Left ventricle myocardium superior (tissue), 1 donor: ENCODE results near the gene BRK1. TPM values are rescaled to one million over a fixed set of nuclear protein-coding genes. Genes with fewer than 3 reads are reported as not detected.
A peak's percentile ranks its signal among the peaks of the same experiment; 100 is the strongest.
"Not testable (repeated sequence)": the region's sequence is repeated elsewhere in the genome, so short reads cannot be mapped to it uniquely, and the experiment has no call there.

Experiments used
- ATAC-seq: fragments of 200-7000 bp; cut with Tn5 transposase; one replicate; pipeline ENCODE4 v1.9.1; 2020; ENCODE audit warnings: mild to moderate bottlenecking, moderate library complexity
- DNase-seq: peaks from one replicate; pipeline ENCODE4 v3.0.0-alpha.2; 2020
- intact Hi-C: fragments of 100-400 bp; cut with micrococcal nuclease; formaldehyde crosslinking; loops from one replicate; pipeline ENCODE4 v1.11.0; 2022
- total RNA-seq: library from RNA; stranded (reverse); fragmentation: NEBNext Ultra II Directional; extraction: Animal tissue kit (Norgen Biotek cat#: 25700); gene quantifications from one replicate; pipeline ENCODE4 v1.2.1, GENCODE V29; 2021
- donor health status: DM: no; HTN: yes; CAD: no; lungs with severe emphysema.

The BRK1 gene
- total RNA-seq, 1 donor from 2014 or later, result 96.2 TPM

DNA sequence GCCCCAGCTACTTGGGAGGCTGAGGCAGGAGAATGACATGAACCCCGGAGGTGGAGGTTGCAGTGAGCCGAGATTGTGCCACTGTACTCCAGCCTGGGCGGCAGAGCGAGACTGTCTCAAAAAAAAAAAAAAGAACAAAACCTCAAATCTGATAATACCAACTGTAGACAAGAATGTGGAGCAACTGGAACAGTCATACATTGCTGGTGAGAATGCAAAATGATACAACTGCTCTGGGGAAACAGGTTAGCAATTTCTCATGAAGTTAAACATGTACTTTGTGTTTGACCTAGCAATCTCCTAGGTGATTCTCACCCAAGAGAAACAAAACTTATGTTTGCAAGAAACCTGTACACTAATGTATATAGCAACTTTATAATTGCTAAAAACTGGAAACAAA, 21.7 kb downstream of the BRK1 start:
- ATAC-seq (no peak), DNase-seq (no peak)
- intact Hi-C loops, result no loop called here

DNA sequence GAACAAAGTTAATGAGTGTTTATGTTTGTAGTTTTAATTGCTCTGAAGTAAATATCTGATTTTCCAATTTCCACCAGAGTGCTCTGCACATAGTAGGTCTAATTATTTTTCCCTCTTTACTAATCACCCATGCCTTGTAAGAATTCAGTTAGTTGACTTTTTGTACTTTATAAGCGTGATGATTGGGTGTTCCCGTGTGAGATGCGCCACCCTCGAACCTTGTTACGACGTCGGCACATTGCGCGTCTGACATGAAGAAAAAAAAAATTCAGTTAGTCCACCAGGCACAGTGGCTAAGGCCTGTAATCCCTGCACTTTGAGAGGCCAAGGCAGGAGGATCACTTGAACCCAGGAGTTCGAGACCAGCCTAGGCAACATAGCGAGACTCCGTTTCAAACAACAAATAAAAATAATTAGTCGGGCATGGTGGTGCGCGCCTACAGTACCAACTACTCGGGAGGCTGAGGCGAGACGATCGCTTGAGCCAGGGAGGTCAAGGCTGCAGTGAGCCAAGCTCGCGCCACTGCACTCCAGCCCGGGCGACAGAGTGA, 25.6 kb downstream of the BRK1 start:
- intact Hi-C loops, result no loop called here
- ATAC-seq, result no peak
- no peak for DNase-seq

DNA sequence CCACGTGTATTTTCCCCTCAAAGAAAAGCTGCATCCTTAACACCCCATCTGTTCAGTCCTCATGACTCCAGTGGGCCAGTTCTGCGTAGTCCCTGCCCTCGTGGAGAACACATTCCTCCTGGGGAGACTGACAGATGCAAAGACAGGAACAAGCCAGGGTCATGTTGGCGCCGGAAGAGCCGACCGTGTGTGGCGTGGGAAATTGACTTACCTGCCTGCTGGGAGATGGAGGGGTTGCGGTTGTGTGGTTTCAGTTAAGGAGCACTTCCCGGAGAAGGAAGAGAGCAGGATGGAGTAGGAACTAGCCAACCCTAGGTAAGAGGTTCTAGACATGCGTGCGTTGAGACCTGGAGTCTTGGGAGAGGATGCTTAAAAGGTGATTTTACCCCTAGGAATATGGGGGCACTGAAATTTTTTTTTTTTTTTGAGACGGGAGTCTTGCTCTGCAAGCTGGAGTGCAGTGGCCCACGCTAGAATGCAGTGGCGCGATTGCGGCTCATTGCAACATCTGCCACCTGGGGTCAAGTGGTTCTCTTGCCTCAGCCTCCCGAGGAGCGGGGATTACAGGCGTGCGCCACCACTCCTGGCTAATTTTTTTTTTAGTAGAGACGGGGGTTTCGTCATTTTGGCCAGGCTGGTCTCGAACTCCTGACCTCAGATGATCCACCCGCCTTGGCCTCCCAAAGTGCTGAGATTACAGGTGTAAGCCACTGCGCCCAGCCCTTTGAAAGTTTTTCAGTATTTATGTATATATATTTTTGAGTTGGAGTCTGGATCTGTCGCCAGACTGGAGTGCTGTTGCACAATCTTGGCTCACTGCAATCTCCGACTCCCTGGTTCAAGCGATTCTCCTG, 27.5 kb downstream of the BRK1 start:
- DNase-seq (peak; percentile 30), ATAC-seq (no peak)
- intact Hi-C loops, result no loop called here

DNA sequence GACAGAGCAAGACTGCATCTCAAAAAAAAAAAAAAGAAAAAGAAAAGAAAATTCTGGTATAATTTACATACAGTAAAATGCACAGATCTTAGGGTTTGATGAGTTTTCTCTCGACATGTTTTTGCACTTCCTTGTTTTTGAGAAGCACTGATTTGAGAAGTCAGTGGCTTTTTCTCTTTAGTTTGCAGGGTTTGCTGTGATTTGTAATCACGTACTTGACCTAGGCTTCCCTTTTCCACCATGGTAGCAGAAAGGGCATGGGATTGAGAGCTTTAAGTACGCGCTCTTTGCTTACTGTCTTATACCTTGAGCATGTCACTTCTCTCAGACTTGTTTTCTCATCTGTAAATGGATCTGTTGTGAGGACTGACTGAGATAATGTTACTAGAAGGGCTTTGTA, 30.2 kb downstream of the BRK1 start:
- intact Hi-C loops, result no loop called here
- no peak for ATAC-seq

DNA sequence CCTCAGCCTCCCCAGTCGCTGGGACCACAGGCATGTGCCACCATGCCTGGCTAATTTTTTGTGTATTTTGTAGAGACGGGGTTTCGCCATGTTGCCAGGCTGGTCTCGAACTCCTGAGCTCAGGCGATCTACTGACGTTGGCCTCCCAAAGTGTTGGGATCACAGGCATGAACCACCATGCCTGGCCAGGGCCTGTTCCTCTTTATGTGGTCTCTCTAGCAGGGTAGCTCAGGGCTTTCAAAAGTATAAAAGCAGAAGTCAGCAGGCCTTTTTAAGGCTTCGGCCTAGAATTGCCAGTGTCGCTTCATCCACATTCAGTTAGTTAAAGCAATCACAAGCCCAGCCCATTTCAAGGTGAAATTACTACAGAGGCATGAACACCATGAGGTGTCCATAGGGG, 33.8 kb downstream of the BRK1 start:
- no peak for DNase-seq
- intact Hi-C loops, result no loop called here
- ATAC-seq, result no peak

More for the DNA sequence above, 30.2 kb downstream of the BRK1 start:
- DNase-seq, result no peak

DNA sequence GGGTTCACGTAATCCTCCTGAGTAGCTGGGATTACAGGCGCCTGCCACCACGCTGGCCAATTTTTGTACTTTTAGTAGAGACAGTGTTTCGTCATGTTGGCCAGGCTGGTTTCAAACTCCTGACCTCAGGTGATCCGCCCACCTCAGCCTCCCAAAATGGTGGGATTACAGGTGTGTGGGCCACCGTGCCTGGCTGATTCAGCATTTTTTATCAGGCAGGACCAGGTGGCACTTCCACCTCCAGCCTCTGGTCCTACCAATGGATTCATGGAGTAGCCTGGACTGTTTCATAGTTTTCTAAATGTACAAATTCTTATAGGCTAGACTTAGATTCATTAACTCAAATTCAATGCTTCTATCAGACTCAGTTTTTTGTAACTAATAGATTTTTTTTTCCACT, 35.5 kb downstream of the BRK1 start:
- no peak for ATAC-seq
- intact Hi-C loops, result no loop called here
- DNase-seq, result no peak

DNA sequence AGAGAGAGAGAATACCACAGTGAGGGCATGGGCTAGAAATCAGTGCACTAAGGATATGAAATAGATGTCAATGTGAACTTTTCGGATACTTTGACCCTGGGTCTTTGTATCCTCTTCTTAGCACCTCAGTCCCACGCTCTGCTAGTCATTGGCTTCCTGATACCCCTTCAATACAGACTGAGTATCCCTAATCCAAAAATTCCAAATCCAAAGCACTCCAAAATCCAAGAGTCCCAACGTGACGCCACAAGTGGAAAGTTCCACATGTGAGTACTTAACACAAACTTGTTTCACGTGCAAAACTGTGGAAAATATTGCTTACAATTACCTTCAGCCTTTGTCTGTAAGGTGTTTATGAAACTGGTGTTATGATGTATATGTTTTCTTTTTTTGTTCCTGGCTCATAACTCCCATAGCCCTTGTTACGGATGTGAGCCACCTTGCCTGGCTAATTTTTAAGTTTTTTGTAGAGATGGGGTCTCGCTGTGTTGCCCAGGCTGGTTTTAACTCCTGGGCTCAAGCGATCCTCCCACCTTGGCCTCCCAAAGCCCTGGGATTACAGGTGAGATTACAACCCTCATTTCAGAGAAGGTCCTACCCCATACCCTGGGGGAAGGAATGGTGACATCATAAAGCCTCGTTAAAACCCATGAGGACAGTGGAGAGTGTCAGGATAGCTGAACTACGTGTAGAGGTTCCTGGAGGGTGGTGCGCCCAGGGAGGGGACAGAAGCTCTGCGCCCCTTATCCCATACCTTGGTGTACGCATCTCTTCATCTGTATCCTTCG, 39.1 kb downstream of the BRK1 start:
- DNase-seq (no peak), ATAC-seq (no peak)
- intact Hi-C loops, result no loop called here

DNA sequence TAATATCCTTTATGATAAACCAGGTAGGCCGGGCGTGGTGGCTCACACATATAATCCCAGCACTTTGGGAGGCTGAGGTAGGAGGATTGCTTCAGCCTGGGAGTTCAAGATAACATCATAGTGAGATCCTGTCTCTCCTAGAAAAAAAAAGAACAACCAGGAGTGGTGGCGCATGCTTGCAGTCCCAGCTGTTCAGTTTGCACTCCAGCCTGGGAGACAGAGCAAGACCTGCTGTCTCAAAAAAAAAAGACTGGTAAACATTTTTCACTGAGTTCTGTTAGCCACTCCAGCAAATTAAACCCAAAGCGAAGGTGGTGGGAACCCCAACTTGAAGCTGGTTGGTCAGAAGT, 39.6 kb downstream of the BRK1 start:
- intact Hi-C loops, result no loop called here
- ATAC-seq (no peak), DNase-seq (no peak)

DNA sequence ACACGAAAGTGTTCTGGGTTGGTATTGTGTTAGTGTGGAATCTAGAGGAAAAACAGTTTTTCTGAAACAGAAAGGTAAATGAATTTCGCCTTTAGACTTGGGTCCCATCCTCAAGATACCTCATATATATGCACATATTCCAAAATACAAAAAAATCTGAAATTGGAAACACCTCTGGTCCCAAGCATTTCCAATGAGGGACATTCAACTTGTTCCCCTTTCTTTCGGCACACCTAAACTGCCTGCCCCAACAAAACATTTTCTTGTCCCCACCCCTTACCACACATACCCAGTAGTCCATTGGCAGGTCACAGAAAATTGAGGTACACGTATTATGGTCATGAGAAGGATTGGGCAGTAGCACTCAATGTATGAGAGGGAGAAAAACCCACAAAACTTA, 40.2 kb downstream of the BRK1 start:
- intact Hi-C loops, result no loop called here
- ATAC-seq (no peak), DNase-seq (no peak)

DNA sequence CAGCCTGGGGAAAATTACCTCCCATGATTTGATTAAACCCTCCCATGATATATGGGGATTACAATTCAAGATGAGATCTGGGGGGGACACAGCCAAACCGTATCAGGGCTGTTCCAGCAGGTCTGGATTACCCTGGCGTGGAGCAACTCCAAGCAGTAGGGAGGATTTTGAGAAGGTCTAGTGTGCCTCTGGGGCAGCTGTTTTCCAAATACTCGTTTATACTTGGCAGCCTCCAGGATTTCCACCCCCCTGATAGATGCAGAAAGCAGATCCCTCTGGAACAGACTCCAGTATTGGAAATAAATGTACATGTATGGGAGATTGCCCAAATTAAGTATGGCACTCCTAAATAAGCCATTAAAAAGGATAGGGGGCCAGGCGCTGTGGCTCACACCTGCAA, 41.6 kb downstream of the BRK1 start:
- DNase-seq (no peak), ATAC-seq (no peak)
- intact Hi-C loops, result no loop called here

DNA sequence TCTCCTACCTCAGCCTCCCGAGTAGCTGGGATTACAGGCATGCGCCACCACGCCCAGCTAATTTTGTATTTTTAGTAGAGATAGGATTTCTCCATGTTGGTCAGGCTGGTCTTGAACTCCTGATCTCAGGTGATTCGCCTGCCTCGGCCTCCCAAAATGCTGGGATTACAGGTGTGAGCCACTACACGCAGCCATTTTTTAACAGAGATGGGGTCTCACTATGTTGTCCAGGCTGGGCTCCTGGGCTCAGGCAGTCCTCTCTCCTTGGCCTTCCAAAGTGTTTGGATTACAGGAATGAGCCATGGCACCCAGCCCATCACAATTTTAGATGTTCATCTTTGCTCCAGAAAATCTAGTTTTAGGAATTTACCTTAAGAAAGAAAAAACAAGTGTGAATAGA, 43.1 kb downstream of the BRK1 start:
- intact Hi-C loops, ATAC-seq, DNase-seq: not testable (repeated sequence)

DNA sequence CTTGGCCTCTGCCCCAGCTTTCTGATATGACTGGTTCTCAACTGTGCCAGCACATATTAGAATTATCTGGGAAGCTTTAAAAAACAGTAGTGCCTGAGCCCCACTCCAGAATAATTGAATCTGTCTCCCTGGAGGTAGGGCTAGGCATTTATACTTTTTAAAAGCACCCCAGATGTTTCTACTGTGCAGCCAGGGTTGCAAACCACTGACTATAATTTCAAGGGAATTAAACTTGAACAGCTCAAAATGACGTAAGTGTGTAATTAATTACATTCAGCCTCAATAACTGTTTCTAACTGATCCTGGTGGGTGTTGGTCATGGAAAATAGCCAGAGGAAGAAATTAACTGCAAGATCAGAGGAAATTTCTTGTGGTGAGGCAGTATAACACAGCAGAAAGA, 44.9 kb downstream of the BRK1 start:
- intact Hi-C loops, result no loop called here
- ATAC-seq (no peak), DNase-seq (no peak)

DNA sequence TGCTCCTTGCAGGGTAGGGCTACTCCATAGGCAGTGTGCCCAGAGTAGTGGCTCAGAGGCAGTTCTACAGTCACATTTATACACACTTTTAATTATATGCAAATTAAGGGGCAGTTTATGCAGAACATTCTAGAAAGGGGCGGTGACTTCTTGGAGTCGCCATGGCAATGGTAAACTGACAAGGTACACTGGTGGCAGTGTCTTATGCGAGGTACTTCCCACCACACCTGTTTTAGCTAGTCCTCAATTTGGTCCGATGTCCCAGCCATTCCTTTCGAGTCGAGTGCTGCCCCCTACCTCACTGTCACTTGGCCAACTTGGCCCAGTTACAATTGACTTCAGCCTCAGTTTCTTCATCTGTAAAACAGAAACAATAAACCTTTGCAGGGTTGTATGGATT, 45.5 kb downstream of the BRK1 start:
- DNase-seq, result no peak
- intact Hi-C loops, result no loop called here
- no peak for ATAC-seq

DNA sequence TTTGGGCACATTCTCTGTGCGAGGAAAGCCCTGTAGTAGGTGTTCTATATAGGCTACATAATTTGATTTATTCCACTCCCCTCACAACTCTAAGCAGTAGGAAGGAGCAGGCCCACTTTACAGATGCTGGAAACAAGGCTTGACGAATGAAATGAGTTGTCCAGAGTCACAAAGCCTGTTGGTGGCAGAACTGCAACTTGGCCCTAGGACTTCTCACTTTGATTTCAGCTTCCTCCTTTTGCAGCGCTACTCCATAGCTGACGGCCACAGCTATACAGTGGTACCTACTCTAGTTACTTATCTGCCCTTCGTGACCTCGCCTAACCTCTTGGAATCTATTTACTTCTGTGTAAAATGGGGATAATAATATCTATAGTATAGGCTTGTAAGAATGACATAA, 46.7 kb downstream of the BRK1 start:
- no peak for ATAC-seq
- intact Hi-C loops, result no loop called here
- no peak for DNase-seq

DNA sequence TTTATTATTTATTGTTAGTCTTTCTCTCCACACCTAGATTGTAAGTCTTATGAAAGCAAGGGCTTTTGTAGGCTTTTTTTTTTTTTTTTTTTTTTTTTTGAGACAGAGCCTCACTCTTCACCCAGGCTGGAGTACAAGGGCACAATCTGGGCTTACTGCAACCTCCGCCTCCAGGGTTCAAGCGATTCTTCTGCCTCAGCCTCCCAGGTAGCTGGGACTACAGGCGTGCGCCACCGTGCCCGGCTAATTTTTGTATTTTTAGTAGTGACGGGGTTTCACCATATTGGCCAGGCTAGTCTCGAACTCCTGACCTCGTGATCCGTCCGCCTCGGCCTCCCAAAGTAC, 48.7 kb downstream of the BRK1 start:
- ATAC-seq, intact Hi-C loops: not testable (repeated sequence)

DNA sequence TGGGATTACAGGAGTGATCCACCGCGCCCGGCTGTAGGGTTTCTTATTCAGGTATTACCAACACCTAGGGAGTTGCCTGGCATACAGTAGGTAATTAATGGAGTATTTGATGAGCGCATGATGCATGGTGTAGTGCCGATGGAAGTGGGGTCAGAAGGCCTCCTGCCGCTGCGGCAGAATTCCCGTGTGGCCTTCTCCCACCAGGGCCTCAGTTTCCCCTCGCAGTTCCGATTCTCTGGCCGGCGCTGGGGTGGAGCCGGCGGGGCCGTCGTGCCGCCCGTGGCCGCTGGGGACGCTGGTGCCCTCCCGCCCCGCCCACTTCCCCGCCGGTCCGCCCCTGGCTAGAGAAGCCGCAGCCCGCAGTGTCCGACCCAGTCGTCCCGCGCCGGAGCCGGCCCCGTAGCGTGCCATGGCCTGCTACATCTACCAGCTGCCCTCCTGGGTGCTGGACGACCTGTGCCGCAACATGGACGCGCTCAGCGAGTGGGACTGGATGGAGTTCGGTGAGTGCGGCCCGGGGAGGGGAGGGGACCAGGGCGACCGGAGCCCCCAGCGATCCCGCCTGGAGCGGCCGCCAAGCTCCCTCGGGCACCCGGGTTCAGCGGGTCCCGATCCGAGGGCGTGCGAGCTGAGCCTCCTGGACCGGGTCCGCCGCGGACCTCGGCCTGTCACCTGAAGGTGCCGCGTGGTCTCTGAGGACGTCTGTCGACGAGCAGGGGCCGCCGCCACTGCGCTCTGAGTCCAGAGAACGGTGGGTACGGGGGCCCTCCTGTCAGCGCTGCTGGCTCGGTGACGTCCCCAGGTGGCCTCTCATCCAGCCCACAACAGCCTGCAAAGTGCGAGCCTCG, 49.3 kb downstream of the BRK1 start, which contains the start of gene IRAK2:
IRAK2 (plus strand) TSS at position 374 of the 848 bp plus-strand sequence; CDS start at position 410, 36 bp downstream.
- intact Hi-C loops, result no loop called here
- DNase-seq, result peak; percentile 84
- peak; percentile 97 for ATAC-seq

More for the DNA sequence above, 48.7 kb downstream of the BRK1 start:
- not testable (repeated sequence) for DNase-seq

DNA sequence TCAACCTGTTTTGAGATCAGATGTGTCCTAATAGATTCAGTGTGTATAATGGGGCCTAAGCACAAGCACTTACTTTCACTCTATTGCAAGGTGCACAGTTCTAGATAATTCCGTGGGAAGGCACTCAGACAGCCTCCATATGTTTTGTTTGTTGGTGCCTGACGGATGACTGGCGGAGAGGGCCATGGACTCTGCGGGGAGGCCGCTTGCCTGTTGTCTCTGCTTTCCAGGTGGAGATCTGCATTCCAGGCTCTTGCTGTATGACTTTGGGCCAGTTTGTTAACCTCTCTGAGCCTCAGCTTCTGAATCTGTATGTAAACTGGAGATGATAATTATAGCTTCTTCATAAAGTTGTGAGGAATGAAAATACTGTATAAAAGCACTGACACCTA, 50.7 kb downstream of the BRK1 start:
- DNase-seq (no peak), ATAC-seq (no peak)
- intact Hi-C loops, result no loop called here

DNA sequence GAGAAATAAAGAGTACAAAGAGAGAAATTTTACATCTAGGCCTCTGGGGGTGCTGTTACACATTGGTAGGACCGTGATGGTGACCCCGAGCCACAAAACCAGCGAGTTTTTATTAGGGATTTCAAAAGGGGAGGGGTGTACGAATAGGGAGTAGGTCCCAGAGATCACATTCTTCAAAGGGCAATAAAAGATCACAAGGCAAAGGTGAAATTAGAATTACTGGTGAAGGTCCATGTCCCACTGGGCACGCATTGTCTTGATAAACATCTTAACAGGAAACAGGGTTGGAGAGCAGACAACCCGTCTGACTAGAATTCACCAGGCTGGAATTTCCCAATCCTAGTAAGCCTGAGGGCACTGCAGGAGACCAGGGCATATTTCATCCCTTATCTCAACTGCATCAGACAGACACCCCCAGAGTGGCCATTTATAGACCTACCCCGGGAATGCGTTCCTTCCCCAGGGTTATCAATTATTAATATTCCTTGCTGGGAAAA, 53.6 kb downstream of the BRK1 start:
- DNase-seq (no peak), ATAC-seq (no peak)
- intact Hi-C loops, result no loop called here

DNA sequence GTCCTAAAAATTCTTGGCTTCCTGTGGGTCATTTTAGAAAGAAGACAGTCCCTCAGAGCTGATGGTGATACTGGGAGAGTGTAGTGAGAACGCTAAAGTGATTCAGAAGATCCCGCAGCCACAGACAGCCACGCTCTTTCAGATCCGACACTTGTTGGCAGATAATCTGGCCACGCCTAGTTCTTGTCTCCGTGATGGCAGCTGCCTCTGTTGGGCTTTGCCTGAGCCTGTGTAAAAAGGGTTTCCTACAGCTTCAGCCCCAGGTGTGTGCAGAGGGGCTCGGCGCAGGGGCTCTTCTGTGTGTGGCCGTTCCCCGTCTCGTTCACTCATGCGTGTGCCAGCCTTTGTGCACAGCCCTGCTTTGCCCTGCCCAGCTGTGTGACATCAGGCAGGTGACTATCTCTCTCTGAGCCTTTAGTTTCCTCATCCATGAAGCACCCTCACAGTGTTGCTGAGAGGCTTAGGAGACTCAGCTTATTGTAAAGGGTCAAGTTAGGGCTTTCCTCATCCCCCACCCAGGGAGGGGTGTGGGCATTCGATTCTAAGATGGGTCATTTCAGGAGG, 55.5 kb downstream of the BRK1 start:
- intact Hi-C loops, result no loop called here
- ATAC-seq, result no peak
- no peak for DNase-seq
